A673 (cell line): ENCODE results near the gene PRPH2.

Experiments
- CTCF ChIP-seq: fragments of 300-800, 200-600 bp; sonication (generic); conservative IDR thresholded peaks from 2 replicates; pipeline ENCODE4 v1.5.1; 2017; ENCODE audit warnings: low read depth, mild to moderate bottlenecking, antibody characterized with exemption, low read length, moderate library complexity, mixed read lengths
- EZH2 ChIP-seq: fragments of 200-600 bp; sonication (generic); IDR thresholded peaks from 2 replicates; pipeline ENCODE4 v1.6.1; 2017; ENCODE audit warnings: borderline replicate concordance, low read depth, mild to moderate bottlenecking, mixed read lengths, antibody characterized with exemption, low read length; ENCODE audit not compliant: poor library complexity, severe bottlenecking

GRCh38 chr6:42762950-42763349 is 40.6 kb upstream of the PRPH2 start:
- no peak for TF ChIP-seq CTCF
- TF ChIP-seq EZH2 = no peak
